NCI-H524 treated with DMSO at 0.1 percent for 48 hours (cell line): ENCODE measurements around the gene TAS2R43.
"Not testable (repeated sequence)": the region's sequence is repeated elsewhere in the genome, so short reads cannot be mapped to it uniquely, and the experiment has no call there.

ENCODE experiments used
- DNase-seq: peaks from one replicate; lab custom pipeline; 2025; lab: John Stamatoyannopoulos, UW

The TAS2R43 gene, protein sequence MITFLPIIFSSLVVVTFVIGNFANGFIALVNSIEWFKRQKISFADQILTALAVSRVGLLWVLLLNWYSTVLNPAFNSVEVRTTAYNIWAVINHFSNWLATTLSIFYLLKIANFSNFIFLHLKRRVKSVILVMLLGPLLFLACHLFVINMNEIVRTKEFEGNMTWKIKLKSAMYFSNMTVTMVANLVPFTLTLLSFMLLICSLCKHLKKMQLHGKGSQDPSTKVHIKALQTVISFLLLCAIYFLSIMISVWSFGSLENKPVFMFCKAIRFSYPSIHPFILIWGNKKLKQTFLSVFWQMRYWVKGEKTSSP

DNA sequence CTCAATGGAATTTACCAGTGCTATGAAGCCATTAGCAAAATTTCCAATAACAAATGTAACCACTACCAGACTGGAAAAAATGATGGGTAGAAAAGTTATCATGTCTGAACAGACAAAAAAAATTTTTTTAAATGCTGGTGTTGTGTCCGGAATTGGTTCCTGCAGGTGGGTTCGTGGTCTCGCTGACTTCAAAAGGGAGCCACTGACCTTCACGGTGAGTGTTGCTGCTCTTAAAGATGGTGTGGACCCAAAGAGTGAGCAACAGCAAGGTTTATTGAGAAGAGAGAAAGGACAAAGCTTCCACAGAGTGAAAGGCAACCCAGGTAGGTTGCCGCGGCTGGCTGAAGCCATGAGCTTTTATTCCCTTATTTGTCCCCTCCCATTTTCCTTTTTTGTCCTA, at the start of gene TAS2R43:
TAS2R43 (minus strand) TSS at position 186 of the 400 bp plus-strand sequence; CDS start at position 102, 84 bp downstream.
- no peak for DNase-seq

- DNase-seq: no peak
These were observed 44.0 kb upstream of the TAS2R43 start for GRCh38 chr12:11136075-11136474.

GRCh38 chr12:11134305-11134704, 42.2 kb upstream of the TAS2R43 start, which contains the start of gene TAS2R30:
TAS2R30 (minus strand) TSS chr12:11134644; CDS start chr12:11134244, 400 bp downstream.
- no peak for DNase-seq

DNA sequence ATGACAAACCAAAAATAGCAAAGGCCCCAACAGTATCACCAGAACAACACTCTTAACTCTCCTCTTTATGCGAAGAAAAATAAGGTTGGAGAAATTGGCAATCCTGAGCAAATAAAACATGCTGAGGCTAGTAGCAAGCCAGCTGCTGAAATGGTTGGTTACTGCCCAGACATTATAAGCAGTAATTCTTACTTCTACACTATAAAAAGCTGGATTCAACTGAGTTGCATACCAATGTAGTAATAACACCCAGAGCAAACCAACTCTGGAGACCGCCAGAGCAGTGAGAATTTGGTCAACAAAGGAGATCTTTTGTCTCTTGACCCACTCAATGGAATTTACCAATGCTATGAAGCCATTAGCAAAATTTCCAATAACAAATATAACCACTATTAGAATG, 41.7 kb upstream of the TAS2R43 start:
- no peak for DNase-seq

GRCh38 chr12:11133162-11133561, 41.0 kb upstream of the TAS2R43 start:
- DNase-seq: no peak

GRCh38 chr12:11130999-11131398, 38.9 kb upstream of the TAS2R43 start:
- DNase-seq: no peak

- DNase-seq: no peak
These were observed 38.3 kb upstream of the TAS2R43 start for GRCh38 chr12:11130382-11130781.

- DNase-seq: not testable (repeated sequence)
These were observed 22.0 kb upstream of the TAS2R43 start for GRCh38 chr12:11114130-11114529.

DNA sequence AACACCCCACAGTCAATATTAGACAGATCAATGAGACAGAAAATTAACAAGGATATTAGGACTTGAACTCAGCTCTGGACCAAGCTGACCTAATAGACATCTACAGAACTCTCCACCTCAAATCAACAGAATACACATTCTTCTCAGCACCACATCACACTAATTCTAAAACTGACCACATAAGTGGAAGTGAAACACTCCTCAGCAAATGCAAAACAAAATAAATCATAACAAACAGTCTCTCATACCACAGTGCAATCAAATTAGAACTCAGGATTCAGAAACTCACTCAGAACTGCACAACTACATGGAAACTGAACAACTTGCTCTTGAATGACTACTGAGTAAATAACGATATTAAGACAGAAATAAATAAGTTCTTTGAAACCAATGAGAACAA, 19.1 kb upstream of the TAS2R43 start:
- not testable (repeated sequence) for DNase-seq

GRCh38 chr12:11108862-11109261, 16.7 kb upstream of the TAS2R43 start:
- no peak for DNase-seq

DNA sequence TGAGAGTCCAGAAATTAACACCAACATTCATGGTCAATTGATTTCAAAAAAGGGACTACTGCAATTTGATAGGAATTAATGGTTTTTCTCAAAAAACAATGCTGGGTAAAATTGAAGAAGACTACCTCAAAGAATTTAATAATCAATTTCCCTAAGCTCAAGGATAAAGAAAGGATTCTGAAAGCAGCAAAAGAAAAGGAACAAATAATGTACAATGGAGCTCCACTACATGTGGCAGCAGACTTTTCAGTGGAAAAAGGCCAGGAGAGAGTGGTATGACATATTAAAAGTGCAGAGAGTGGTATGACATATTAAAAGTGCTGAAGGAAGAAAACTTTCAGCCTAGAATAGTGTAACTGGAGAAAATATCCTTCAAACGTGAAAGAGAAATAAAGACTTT, 15.6 kb upstream of the TAS2R43 start:
- DNase-seq: no peak

DNA sequence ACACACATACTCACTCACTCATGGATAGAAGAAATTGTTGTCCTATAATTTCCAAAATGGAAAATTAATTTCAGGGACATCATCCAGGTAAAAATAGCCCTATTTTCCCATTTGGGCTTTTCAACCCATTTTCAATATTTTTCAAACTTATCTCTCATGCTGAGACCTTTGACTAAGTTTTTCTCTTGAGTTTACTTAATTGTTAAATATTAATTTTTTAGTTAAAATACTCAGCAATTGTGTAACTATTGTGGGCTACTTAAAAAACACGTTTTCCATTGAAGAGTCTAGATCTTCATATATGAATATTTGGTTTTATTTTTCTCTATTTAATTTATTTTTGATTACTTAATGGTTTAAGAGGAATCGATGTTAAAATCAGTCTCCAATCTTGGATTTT, 14.2 kb upstream of the TAS2R43 start:
- DNase-seq: no peak

DNA sequence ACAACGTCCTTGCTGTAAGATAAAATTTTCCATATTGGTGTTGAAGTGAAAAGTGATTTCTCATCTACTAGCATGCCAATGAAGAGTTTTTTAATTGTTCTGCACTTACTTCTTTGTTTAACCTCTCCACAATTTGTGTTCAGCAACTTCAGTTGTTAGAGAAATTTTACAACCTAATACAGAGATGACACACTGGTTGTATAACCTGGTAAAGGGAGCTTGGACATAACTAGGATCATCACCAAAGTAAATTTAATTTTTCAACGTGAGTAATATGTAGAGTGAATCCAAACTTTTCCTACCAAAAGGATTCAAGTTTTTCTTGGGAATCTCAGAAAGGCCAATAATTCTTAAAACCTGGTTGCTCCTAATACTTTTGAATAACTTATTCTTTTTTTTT, 13.4 kb upstream of the TAS2R43 start:
- no peak for DNase-seq

- DNase-seq: not testable (repeated sequence)
These were observed 2.8 kb upstream of the TAS2R43 start for GRCh38 chr12:11094910-11095309.

GRCh38 chr12:11089246-11089645, 2.9 kb downstream of the TAS2R43 start:
- DNase-seq: no peak

GRCh38 chr12:11085419-11085818, 6.7 kb downstream of the TAS2R43 start:
- no peak for DNase-seq

GRCh38 chr12:11081987-11082386, 10.1 kb downstream of the TAS2R43 start:
- DNase-seq: no peak

- DNase-seq: no peak
These were observed 13.9 kb downstream of the TAS2R43 start for GRCh38 chr12:11078246-11078645.

- no peak for DNase-seq
These were observed 16.5 kb downstream of the TAS2R43 start for GRCh38 chr12:11075642-11076041.

DNA sequence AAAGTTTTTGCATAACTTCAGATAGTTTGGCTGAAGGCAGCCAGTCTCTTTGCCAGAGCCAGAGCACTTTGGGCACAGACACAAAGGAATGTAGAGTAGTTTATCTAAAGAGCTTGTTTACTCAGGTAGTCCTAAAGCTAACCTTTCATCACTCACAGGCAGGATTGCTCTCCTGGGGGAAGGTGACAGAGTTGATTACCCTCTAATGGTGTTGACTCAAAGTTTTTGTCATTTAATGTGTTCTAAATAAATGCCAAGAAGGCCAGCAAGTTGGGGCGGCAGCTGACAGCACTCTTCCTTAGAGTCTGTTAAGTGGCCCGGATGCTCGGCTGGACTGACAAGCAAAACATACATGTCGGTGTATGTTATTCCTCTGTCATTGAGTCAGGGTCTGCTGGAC, 20.7 kb downstream of the TAS2R43 start:
- DNase-seq: no peak

DNA sequence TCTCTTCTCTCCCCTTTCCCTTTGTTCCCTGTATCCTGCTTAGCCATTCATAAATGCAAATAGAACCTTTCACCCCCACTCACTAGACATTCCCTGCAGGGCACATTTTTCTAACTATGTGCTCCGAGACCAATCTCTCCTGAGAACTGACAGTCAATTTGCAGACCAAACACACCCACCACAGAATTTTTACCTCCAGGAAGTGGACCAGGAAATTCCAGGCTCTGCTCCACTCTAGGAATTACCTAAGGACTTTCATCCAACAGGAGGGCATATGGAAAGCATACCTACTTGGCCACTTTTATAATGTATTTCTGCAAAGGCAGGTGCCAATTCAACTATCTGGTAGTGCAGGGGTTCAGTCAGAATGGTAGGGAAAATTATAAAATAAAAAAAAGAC, 21.1 kb downstream of the TAS2R43 start:
- DNase-seq: no peak

GRCh38 chr12:11069854-11070365, 22.2 kb downstream of the TAS2R43 start:
- DNase-seq: no peak

DNA sequence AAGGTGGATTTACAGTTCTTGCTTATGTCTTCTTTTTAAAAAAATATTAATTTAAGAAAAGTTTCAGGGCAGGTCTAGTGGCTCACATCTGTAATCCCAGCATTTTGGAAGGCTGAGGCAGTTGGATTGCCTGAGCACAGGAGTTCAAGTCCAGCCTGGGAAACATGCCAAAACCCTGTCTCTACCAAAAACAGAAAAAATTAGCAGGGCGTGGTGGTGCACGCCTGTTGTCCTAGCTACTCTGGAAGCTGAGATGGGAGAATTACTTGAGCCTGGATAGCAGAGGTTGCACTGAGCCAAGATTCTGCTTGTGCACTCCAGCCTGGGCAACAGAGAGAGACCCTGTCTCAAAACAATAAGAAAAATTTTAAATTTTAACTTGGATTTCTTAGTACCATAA, 24.6 kb downstream of the TAS2R43 start:
- no peak for DNase-seq

GRCh38 chr12:11062194-11062593, 29.9 kb downstream of the TAS2R43 start, which contains the start of gene TAS2R46:
TAS2R46 (minus strand) TSS chr12:11062294; CDS start chr12:11062294, 0 bp downstream.
- not testable (repeated sequence) for DNase-seq
